K562 (cell line): ENCODE measurements around the gene CLHC1. TPM values are rescaled to one million over a fixed set of nuclear protein-coding genes. Genes with fewer than 3 reads are reported as not detected.

ENCODE experiments used
- ATAC-seq: fragments of 200-7000 bp; cut with Tn5 transposase; 3 replicates; pipeline ENCODE4 v1.9.1; 2020; ENCODE audit warnings: moderate library complexity
- Bru-seq: library from RNA; stranded (reverse); fragments of 400-500 nt; gene quantifications from one replicate; lab custom pipeline; 2021; lab: Mats Ljungman, UMichigan
- BruChase-seq, 2 experiments: library from RNA; stranded (reverse); fragments of 400-500 nt; gene quantifications; one replicate each; lab custom pipeline; 2021; lab: Mats Ljungman, UMichigan
- BruUV-seq: library from RNA; stranded (reverse); fragments of 400-500 nt; replicated peaks from 2 replicates; lab custom pipeline; 2021; lab: Mats Ljungman, UMichigan
- CTCF ChIA-PET: fragments of 300-600 bp; formaldehyde crosslinking; extraction: SDS; loops from one replicate; lab custom pipeline; 2021; ENCODE audit warnings: low intra/inter-chr PET ratio; lab: Yijun Ruan, JAX
- POLR2A ChIA-PET: fragments of 300-600, 350-650 bp; sonication (Branson Sonifier 250); formaldehyde crosslinking; extraction: SDS; loops from one replicate; lab custom pipeline; 2021; ENCODE audit warnings: antibody characterized with exemption, inconsistent platforms; lab: Yijun Ruan, JAX
- DNase-seq, 4 experiments: peaks; one replicate each; pipeline versions ENCODE4 v3.0.0 to v3.0.0-alpha.2; 2011 to 2018; ENCODE audit warnings: low spot score in 3 of 4, mixed read lengths in 3 of 4; ENCODE audit errors: extremely low read depth in 1 of 4
- FAIRE-seq: peaks from 2 replicates; lab custom pipeline; 2011; peaks lifted over from hg19 to GRCh38; lab: Jason Lieb, UNC
- H2AFZ ChIP-seq: 2 replicates; pipeline ENCODE4 v1.6.0; 2011; ENCODE audit warnings: low read depth, low read length, control low read depth, inconsistent platforms
- H3K27ac ChIP-seq: fragments of 200-600 bp; 3 replicates; pipeline ENCODE4 v1.8.0; 2011; ENCODE audit warnings: low read depth, mild to moderate bottlenecking, control low read depth, inconsistent platforms, low read length, moderate library complexity, mixed read lengths; ENCODE audit errors: extremely low read depth
- H3K27me3 ChIP-seq, 2 experiments: fragments of 300-600 bp in 1 of 2; 2 replicates in 1 of 2; 3 replicates in 1 of 2; pipeline versions ENCODE4 v1.6.0 to v1.8.0; 2011; ENCODE audit warnings: inconsistent platforms in 2 of 2, low read length in 2 of 2, mild to moderate bottlenecking in 1 of 2, mixed read lengths in 1 of 2, moderate library complexity in 1 of 2; ENCODE audit not compliant: control insufficient read depth in 2 of 2, insufficient read depth in 2 of 2
- H3K36me3 ChIP-seq: fragments of 300-600 bp; 3 replicates; pipeline ENCODE4 v1.8.0; 2011; ENCODE audit warnings: mild to moderate bottlenecking, low read length, inconsistent platforms; ENCODE audit not compliant: control insufficient read depth, insufficient read depth
- H3K4me1 ChIP-seq, 2 experiments: fragments of 200-600 bp in 1 of 2; replicated peaks in 1 of 2; 2 replicates in 1 of 2; 3 replicates in 1 of 2; pipeline versions ENCODE4 v1.5.1 to v1.8.0; 2011; ENCODE audit warnings: inconsistent platforms in 2 of 2, low read length in 2 of 2, mild to moderate bottlenecking in 1 of 2, mixed read lengths in 1 of 2, moderate library complexity in 1 of 2; ENCODE audit not compliant: control insufficient read depth in 2 of 2, insufficient read depth in 2 of 2
- H3K4me2 ChIP-seq: 2 replicates; pipeline ENCODE4 v1.6.1; 2011; ENCODE audit warnings: low read length, control low read depth, inconsistent platforms, mixed read lengths; ENCODE audit not compliant: insufficient read depth
- H3K4me3 ChIP-seq: fragments of 200-600 bp; sonication (generic), shearing (Covaris generic); 2 replicates; pipeline ENCODE4 v1.5.1; 2016; ENCODE audit warnings: control low read depth, inconsistent platforms
- H3K79me2 ChIP-seq: fragments of 200-600 bp; 3 replicates; pipeline ENCODE4 v1.8.0; 2011; ENCODE audit warnings: low read length, inconsistent platforms; ENCODE audit not compliant: control insufficient read depth, insufficient read depth
- H3K9ac ChIP-seq, 2 experiments: 2 replicates each; pipeline versions ENCODE4 v1.6.0 to v1.6.1; 2011; ENCODE audit warnings: low read depth in 2 of 2, low read length in 2 of 2, control low read depth in 1 of 2, inconsistent platforms in 1 of 2, mild to moderate bottlenecking in 1 of 2, mixed read lengths in 1 of 2; ENCODE audit not compliant: insufficient read depth in 1 of 2
- H3K9me1 ChIP-seq: one replicate; pipeline ENCODE4 v1.6.0; 2011; ENCODE audit warnings: inconsistent platforms, mild to moderate bottlenecking, low read length, moderate library complexity; ENCODE audit not compliant: control insufficient read depth, insufficient read depth
- H3K9me3 ChIP-seq: replicated peaks from 2 replicates; pipeline ENCODE4 v1.5.1; 2011; ENCODE audit warnings: low read depth, low read length, inconsistent platforms; ENCODE audit not compliant: control insufficient read depth, insufficient read depth
- H4K20me1 ChIP-seq: replicated peaks from 2 replicates; pipeline ENCODE4 v1.6.1; 2011; ENCODE audit warnings: low read length, inconsistent platforms, mixed read lengths; ENCODE audit not compliant: control insufficient read depth, insufficient read depth
- EP400 ChIP-seq: fragments of 450-650 bp; IDR thresholded peaks from 2 replicates; pipeline ENCODE4 v1.6.1; 2017; ENCODE audit warnings: antibody characterized with exemption, mild to moderate bottlenecking, moderate library complexity
- ETV5 ChIP-seq: sonication (generic); formaldehyde crosslinking; IDR thresholded peaks from 2 replicates; pipeline ENCODE4 v1.4.0; 2020; ENCODE audit warnings: low read depth, mild to moderate bottlenecking, missing genetic modification reagents
- KDM4B ChIP-seq, 2 experiments: fragments of 450-650 bp in 1 of 2; sonication (generic) in 1 of 2; IDR thresholded peaks; 2 replicates each; pipeline ENCODE4 v1.6.1; 2016 to 2017; ENCODE audit warnings: borderline replicate concordance in 2 of 2, antibody characterized with exemption in 1 of 2, low read depth in 1 of 2, mild to moderate bottlenecking in 1 of 2
- RHOXF2B ChIP-seq: fragments of 250-450 bp; sonication (Bioruptor Pico); conservative IDR thresholded peaks from 2 replicates; pipeline ENCODE4 v1.5.1; 2021
- SIX5 ChIP-seq, 2 experiments: IDR thresholded peaks; 2 replicates each; pipeline ENCODE4 v1.6.1; 2011; ENCODE audit warnings: low read length in 2 of 2, borderline replicate concordance in 1 of 2, low read depth in 1 of 2, mild to moderate bottlenecking in 1 of 2, moderate library complexity in 1 of 2; ENCODE audit not compliant: insufficient read depth in 1 of 2
- ZNF197 ChIP-seq: fragments of 200-800 bp; sonication (Bioruptor generic); IDR thresholded peaks from 2 replicates; pipeline ENCODE4 v1.6.1; 2016; ENCODE audit warnings: low read depth, missing genetic modification characterization, missing compliant biosample characterization
- ZNF589 ChIP-seq: fragments of 200-800 bp; sonication (Bioruptor generic); IDR thresholded peaks from 2 replicates; pipeline ENCODE4 v1.6.1; 2016; ENCODE audit warnings: low read depth, missing genetic modification characterization, missing compliant biosample characterization
- WGBS: fragments of 100-300 bp; shearing (Covaris generic); methylation state at CpG from one replicate; pipeline ENCODE4 v1.1.6; 2016; ENCODE audit warnings: low coverage, mixed read lengths; ENCODE audit not compliant: insufficient coverage; ENCODE audit errors: missing lambda C conversion rate; 5-methylcytosine and 5-hydroxymethylcytosine counted together
- in situ Hi-C: fragments of 300-500 bp; cut with MboI; formaldehyde crosslinking; loops from 4 replicates; pipeline ENCODE4 v1.15.0; 2018; ENCODE audit warnings: inconsistent platforms, mixed read lengths
- intact Hi-C: fragments of 100-400 bp; cut with micrococcal nuclease; formaldehyde crosslinking; loops from 2 replicates; pipeline ENCODE4 v1.14.2; 2022
- long read RNA-seq, 3 experiments: library from polyadenylated mRNA in 2 of 3; library from RNA in 1 of 3; unstranded in 2 of 3; stranded (forward) in 1 of 3; transcript quantifications; one replicate each; pipeline ENCODE4 v2.0.0, GENCODE V29; 2019 to 2022
- polyA minus RNA-seq, 3 experiments: library from RNA; depleted of rRNA, polyadenylated mRNA; stranded (reverse); fragments of >200 nt; gene quantifications; 2 replicates each; pipeline ENCODE4 v1.2.3, GENCODE V29; 2011
- polyA plus RNA-seq, 8 experiments: library from polyadenylated mRNA; depleted of rRNA in 4 of 8; stranded (reverse) in 5 of 8; unstranded in 3 of 8; fragments of >200 nt; fragmentation: Nextera tagmentation in 2 of 8; fragmentation: Illumina TruSeq in 1 of 8; extraction: Ambion mirVana in 2 of 8; extraction: Trizol in 1 of 8; gene quantifications; 2 replicates each; pipeline versions ENCODE4 v1.2.1 to v1.2.3, GENCODE V29; 2011 to 2014; ENCODE audit warnings: inconsistent platforms in 1 of 8, missing spikeins in 1 of 8
- total RNA-seq, 7 experiments: library from RNA; depleted of rRNA in 6 of 7; stranded (reverse); fragments of >200 nt in 6 of 7; fragmentation: Illumina TruSeq in 2 of 7; extraction: Trizol in 2 of 7; gene quantifications; 2 replicates each; pipeline versions ENCODE4 v1.2.1 to v1.2.3, GENCODE V29; 2011 to 2021; ENCODE audit warnings: low replicate concordance in 1 of 7
- TF ChIP-seq, protein P1 (sequence below): sonication (generic); formaldehyde crosslinking; IDR thresholded peaks from 2 replicates; pipeline ENCODE4 v1.8.0; 2022; ENCODE audit warnings: missing genetic modification reagents, mild to moderate bottlenecking, moderate library complexity, borderline replicate concordance
- TF ChIP-seq, protein P2 (sequence below), 2 experiments: fragments of 200-800 bp in 1 of 2; sonication (Bioruptor generic) in 1 of 2; sonication (generic) in 1 of 2; formaldehyde crosslinking in 1 of 2; IDR thresholded peaks in 1 of 2; conservative IDR thresholded peaks in 1 of 2; 2 replicates each; pipeline versions ENCODE4 v1.5.0 to v1.6.1; 2016 to 2020; ENCODE audit warnings: missing compliant biosample characterization in 1 of 2, missing genetic modification characterization in 1 of 2, missing genetic modification reagents in 1 of 2
- TF ChIP-seq, protein P3 (sequence below): fragments of 450-650 bp; conservative IDR thresholded peaks from 2 replicates; pipeline ENCODE4 v1.6.1; 2016; ENCODE audit warnings: missing genetic modification characterization, low read depth, mild to moderate bottlenecking, missing compliant biosample characterization, moderate library complexity

CLHC1 gene
- total RNA-seq (2011; cell fraction: chromatin; rRNA removed; ENCODE audit: low replicate concordance) = 28.4 and 58.9 TPM in 2 replicates
- total RNA-seq (2011; cell fraction: nucleolus; rRNA removed) = 14.8 and 18.8 TPM in 2 replicates
- 26.7 and 42.7 TPM in 2 replicates for total RNA-seq (2011; cell fraction: nucleoplasm; rRNA removed)
- total RNA-seq (2014; rRNA removed) (6.5 and 8.5 TPM in 2 replicates), total RNA-seq (2014; rRNA removed; fragmentation: Illumina TruSeq; extraction: Trizol) (14.3 and 14.5 TPM in 2 replicates), total RNA-seq (2015; rRNA removed; fragmentation: Illumina TruSeq; extraction: Trizol) (9.0 and 11.0 TPM in 2 replicates), total RNA-seq (2021) (6.1 and 8.6 TPM in 2 replicates), polyA plus RNA-seq (2011; rRNA removed) (11.7 and 13.3 TPM in 2 replicates), polyA plus RNA-seq (2014; fragmentation: Illumina TruSeq; extraction: Trizol) (5.1 and 5.9 TPM in 2 replicates), polyA plus RNA-seq (2014; fragmentation: Nextera tagmentation; extraction: Ambion mirVana) (1 to 10 TPM; 3.7 to 4.6 TPM), polyA plus RNA-seq (2014; rRNA removed) (10.4 and 12.9 TPM in 2 replicates), polyA minus RNA-seq (2011; rRNA and poly(A)+ RNA removed) (13.6 and 19.5 TPM in 2 replicates), Bru-seq, nascent RNA (percentile 64 among the genes with signal in this experiment), BruChase-seq, experiment 1, labeled RNA remaining after a 2-hour chase (percentile 69 among the genes with signal in this experiment), BruChase-seq, experiment 2, labeled RNA remaining after a 6-hour chase (percentile 67 among the genes with signal in this experiment)
- 0.79 and 3.4 TPM in 2 replicates for polyA plus RNA-seq (2011; cell fraction: cytosol; rRNA removed)
- 15.8 and 17.1 TPM in 2 replicates for polyA plus RNA-seq (2011; cell fraction: nucleus; rRNA removed)
- polyA plus RNA-seq (2012) = 5.0 and 10.8 TPM in 2 replicates
- 3.7 and 5.2 TPM in 2 replicates for polyA minus RNA-seq (2011; cell fraction: cytosol; rRNA and poly(A)+ RNA removed)
- polyA minus RNA-seq (2011; cell fraction: nucleus; rRNA and poly(A)+ RNA removed) = 16.2 and 28.9 TPM in 2 replicates
- long read RNA-seq, experiment 1, partial matches to known transcripts = 0 of 6 reads
- long read RNA-seq, experiment 1, other reads (novel, unspliced or antisense) = 6 of 6 reads
- long read RNA-seq, experiment 2, partial matches to known transcripts = 0 of 3 reads
- long read RNA-seq, experiment 2, other reads (novel, unspliced or antisense) = 3 of 3 reads
- long read RNA-seq, experiment 3 = 0 reads

DNA sequence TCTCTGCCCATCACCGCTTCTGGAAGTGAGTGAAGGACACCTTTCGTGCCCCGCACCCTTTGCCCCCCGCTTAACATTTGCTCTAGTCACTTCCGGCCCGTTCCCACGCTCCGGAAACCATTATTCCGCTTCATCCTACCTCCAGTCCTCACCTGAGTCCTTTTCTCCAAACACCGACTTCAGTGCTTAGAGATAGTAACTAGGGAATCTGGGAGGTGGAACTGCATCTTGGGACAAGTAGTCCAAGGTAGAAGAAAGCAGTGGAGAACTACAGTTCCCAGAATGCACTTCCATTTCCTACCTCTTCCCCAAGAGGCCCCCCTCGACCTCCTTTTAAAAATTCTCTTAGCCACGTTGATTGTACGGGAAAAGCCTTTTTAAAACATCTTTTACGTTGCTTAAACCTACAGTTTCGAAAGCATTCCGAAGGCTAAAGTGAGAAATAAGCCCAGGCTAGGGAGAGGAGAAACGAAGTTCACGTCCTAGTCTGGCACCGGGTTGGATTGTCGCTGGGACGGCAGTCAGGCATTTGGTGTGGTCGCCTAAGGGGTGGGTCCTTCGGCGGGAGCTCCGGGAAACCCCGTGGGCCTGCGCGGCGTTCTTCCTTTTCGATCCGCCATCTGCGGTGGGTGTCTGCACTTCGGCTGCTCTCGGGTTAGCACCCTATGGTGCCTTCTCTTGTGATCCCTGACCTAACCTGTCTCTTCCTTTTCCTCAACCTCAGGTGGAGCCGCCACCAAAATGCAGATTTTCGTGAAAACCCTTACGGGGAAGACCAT is at the start of gene CLHC1, which contains the start of gene RPS27A:
CLHC1 (minus strand) TSS at position 210 of the 779 bp plus-strand sequence. CDS start 9,882 bp downstream, outside the sequence.
RPS27A (plus strand) TSS at position 605 of the 779 bp plus-strand sequence; CDS start at position 742, 137 bp downstream.
- Histone ChIP-seq H4K20me1 (no peaks in the 10 kb centered on the region; the same call in 1 of the 2 replicates), H3K9me1 (no peaks in the 10 kb centered on the region), H2AFZ (peak within 1 kb of the TSS; percentile 100), H3K27me3 (no peaks in the 10 kb centered on the region), H3K4me3 (peak within 1 kb of the TSS; percentile 79), H3K27ac (peak within 1 kb of the TSS; percentile 99), H3K4me1 (peaks cover 21 to 37% of the 10 kb centered on the region in 2 experiments), H3K4me2 (peak within 1 kb of the TSS; percentile 96), H3K36me3 (peaks cover 45% of the 10 kb centered on the region), H3K9ac (peak within 1 kb of the TSS; percentile 99 to 100), H3K9me3 (no peaks in the 10 kb centered on the region), H3K79me2 (peaks cover 72% of the 10 kb centered on the region)
- ChIA-PET POLR2A (interaction anchor here (0.6 to 1.4 kb wide), 15 partner anchors 9 to 288 kb away, joined by 3 to 12 read pairs (median 3); partner anchors contain the start of genes CFAP36 and RTN4), CTCF (interaction anchor here (0.6 kb wide), 1 partner anchor 711 kb away, joined by 3 read pairs; no protein-coding TSS in a partner anchor)
- WGBS = under 1% methylated on average over 37 of the region's 37 CpGs
- peak; percentile 90 for FAIRE-seq
- intact Hi-C loops (loop anchor here (2.0 to 5.0 kb wide), 3 partner anchors 180 to 385 kb away; partner anchors contain the start of genes CCDC88A, PPP4R3B and RTN4), in situ Hi-C loops (no loop called here)
- peak; percentile 85 for ATAC-seq
- DNase-seq = peak; percentile 88 to 95 (median 89)
- BruUV-seq = no TSS peak
- TF ChIP-seq, protein P1, sequence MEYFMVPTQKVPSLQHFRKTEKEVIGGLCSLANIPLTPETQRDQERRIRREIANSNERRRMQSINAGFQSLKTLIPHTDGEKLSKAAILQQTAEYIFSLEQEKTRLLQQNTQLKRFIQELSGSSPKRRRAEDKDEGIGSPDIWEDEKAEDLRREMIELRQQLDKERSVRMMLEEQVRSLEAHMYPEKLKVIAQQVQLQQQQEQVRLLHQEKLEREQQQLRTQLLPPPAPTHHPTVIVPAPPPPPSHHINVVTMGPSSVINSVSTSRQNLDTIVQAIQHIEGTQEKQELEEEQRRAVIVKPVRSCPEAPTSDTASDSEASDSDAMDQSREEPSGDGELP = peak; percentile 55
- TF ChIP-seq ETV5 (CRISPR knock-in tag) (peak; percentile 56; the same call in 1 of the 2 replicates), EP400 (peak; percentile 94), SIX5 (IDR thresholded peaks at IDR 0.05; ENCODE audit: borderline replicate concordance in 1 of 2, insufficient read depth in 1 of 2, low read depth in 1 of 2, low read length in 2 of 2) (peak; percentile 72 to 74), ZNF589 (CRISPR knock-in tag) (no peak), RHOXF2B (CRISPR knock-in tag) (no peak), KDM4B (IDR thresholded peaks at IDR 0.05; ENCODE audit: borderline replicate concordance in 2 of 2, low read depth in 1 of 2) (0 out of 4 replicates have a peak, but pooled peaks of 1 of the 2 experiments have one; percentile 52), ZNF197 (no peak)
- TF ChIP-seq, protein P2, sequence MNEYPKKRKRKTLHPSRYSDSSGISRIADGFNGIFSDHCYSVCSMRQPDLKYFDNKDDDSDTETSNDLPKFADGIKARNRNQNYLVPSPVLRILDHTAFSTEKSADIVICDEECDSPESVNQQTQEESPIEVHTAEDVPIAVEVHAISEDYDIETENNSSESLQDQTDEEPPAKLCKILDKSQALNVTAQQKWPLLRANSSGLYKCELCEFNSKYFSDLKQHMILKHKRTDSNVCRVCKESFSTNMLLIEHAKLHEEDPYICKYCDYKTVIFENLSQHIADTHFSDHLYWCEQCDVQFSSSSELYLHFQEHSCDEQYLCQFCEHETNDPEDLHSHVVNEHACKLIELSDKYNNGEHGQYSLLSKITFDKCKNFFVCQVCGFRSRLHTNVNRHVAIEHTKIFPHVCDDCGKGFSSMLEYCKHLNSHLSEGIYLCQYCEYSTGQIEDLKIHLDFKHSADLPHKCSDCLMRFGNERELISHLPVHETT (CRISPR knock-in tag; conservative IDR thresholded peaks at IDR 0.05 in 1 of 2, IDR thresholded peaks at IDR 0.05 in 1 of 2) = peak in 1 of 2 experiments; percentile 67; a peak in 2 of 4 replicates
- TF ChIP-seq, protein P3, sequence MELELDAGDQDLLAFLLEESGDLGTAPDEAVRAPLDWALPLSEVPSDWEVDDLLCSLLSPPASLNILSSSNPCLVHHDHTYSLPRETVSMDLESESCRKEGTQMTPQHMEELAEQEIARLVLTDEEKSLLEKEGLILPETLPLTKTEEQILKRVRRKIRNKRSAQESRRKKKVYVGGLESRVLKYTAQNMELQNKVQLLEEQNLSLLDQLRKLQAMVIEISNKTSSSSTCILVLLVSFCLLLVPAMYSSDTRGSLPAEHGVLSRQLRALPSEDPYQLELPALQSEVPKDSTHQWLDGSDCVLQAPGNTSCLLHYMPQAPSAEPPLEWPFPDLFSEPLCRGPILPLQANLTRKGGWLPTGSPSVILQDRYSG (tag) = peak; percentile 73; the same call in 1 of the 2 replicates
